Heart right ventricle (tissue), 16 donors: ENCODE measurements around the gene CORO7. TPM values are rescaled to one million over a fixed set of nuclear protein-coding genes. Genes with fewer than 3 reads are reported as not detected.
A peak's percentile ranks its signal among the peaks of the same experiment; 100 is the strongest.

ENCODE experiments used
- ATAC-seq, 8 donors: fragments of 200-7000 bp; cut with Tn5 transposase; one replicate each; pipeline ENCODE4 v1.9.1; 2020; ENCODE audit warnings: mild to moderate bottlenecking in 8 of 8, moderate library complexity in 8 of 8, moderate number of reproducible peaks in 1 of 8
- DNase-seq, 2 donors: peaks; one replicate each; pipeline ENCODE4 v3.0.0-alpha.2; 2020
- H3K27ac ChIP-seq, 10 donors: fragments of 200-600 bp; sonication (generic) in 2 of 10; one replicate each; pipeline versions ENCODE4 v1.5.0 to v1.8.0; 2020 to 2022; ENCODE audit warnings: mild to moderate bottlenecking in 3 of 10
- H3K27me3 ChIP-seq, 7 donors: fragments of 200-600 bp; one replicate each; pipeline ENCODE4 v1.8.0; 2021 to 2022; ENCODE audit warnings: mild to moderate bottlenecking in 2 of 7
- H3K36me3 ChIP-seq, 9 donors: fragments of 200-600 bp; sonication (generic) in 1 of 9; one replicate each; pipeline versions ENCODE4 v1.5.0 to v1.8.0; 2020 to 2022; ENCODE audit warnings: mild to moderate bottlenecking in 2 of 9
- H3K4me1 ChIP-seq, 9 donors: fragments of 200-600 bp; sonication (generic) in 1 of 9; one replicate each; pipeline versions ENCODE4 v1.5.0 to v1.8.0; 2020 to 2022; ENCODE audit warnings: mild to moderate bottlenecking in 4 of 9
- H3K4me3 ChIP-seq, 10 donors: fragments of 200-600 bp; sonication (generic) in 2 of 10; one replicate each; pipeline versions ENCODE4 v1.5.0 to v1.8.0; 2020 to 2022; ENCODE audit warnings: mild to moderate bottlenecking in 7 of 10, moderate library complexity in 2 of 10
- H3K9me3 ChIP-seq, 11 donors: fragments of 200-600 bp in 10 of 11; sonication (generic) in 2 of 11; one replicate each; pipeline versions ENCODE4 v1.5.0 to v1.8.0; 2013 to 2022; ENCODE audit warnings: mild to moderate bottlenecking in 2 of 11, control low read depth in 1 of 11, moderate library complexity in 1 of 11
- CTCF ChIP-seq, 9 donors: fragments of 200-600 bp; sonication (generic) in 2 of 9; IDR thresholded peaks; one replicate each; pipeline versions ENCODE4 v1.5.0 to v1.8.0; 2021 to 2022; ENCODE audit warnings: antibody characterized with exemption in 9 of 9, mild to moderate bottlenecking in 5 of 9, moderate library complexity in 1 of 9
- WGBS, 2 donors: extraction: QIAGEN DNeasy Blood & Tissue Kit; methylation state at CpG; one replicate each; pipeline ENCODE4 v1.1.7; 2013; ENCODE audit warnings: inconsistent platforms in 1 of 2; 5-methylcytosine and 5-hydroxymethylcytosine counted together
- intact Hi-C, 10 donors: fragments of 100-400 bp; cut with DNase I; formaldehyde crosslinking; loops; one replicate each; pipeline versions ENCODE4 v1.11.1 to v1.14.2; 2022
- polyA plus RNA-seq, 2 donors: library from polyadenylated mRNA; stranded (reverse); fragments of 200-250 nt; gene quantifications; one replicate each; pipeline ENCODE4 v1.2.3, GENCODE V29; 2013
- total RNA-seq, 10 donors: library from RNA; stranded (reverse); fragmentation: NEBNext Ultra II Directional in 3 of 10; extraction: Animal tissue kit (Norgen Biotek cat#: 25700) in 3 of 10; gene quantifications; one replicate each; pipeline versions ENCODE4 v1.2.1 to v1.2.4, GENCODE V29; 2021 to 2023
- donor health status: Arrhythmogenic right ventricular cardiomyopathy.
- donor health status: ischemic (EF 13 %, LVEDD 7.1; RV severe dilation, severe dysfunction).
- donor health status: healthy with polysubstance abuse.
- donor health status: DM: no; HTN: yes; CAD: no.
- donor health status: DM: no; HTN: no; CAD: no.
- donor health status: ischemic (EF 25% LVEDD 6.9; RV normal size, moderate dysfunction).
- donor health status: ischemic (EF 25% LVEDD 5.7; RV mildly dilated, moderate dysfunction).
- donor health status: healthy.
- donor health status: DM: yes; HTN: yes; CAD: no.
- donor health status: Ischemic cardiomyopathy.
- donor health status: ischemic (EF 35%, LVEDD 5.7; RV mildly dilated, moderate dysfunction).
- donor health status: nonischemic (EF 11% LVEDD 7.7; RV severe dilation, severe dysfunction).
- donor health status: DM: yes; HTN: yes; CAD: no.
- donor health status: PGD.
- donor health status: ischemic (EF 29% LVEDD 5.4; RV normal size, mild dysfunction).
- donor health status: nonischemic (EF 23%, LVEDD 6.1; RV moderate dilation, normal function).

CORO7 gene
- total and polyA plus RNA-seq, 12 donors = 6.5 to 21.8 (median 10.9) TPM

- Histone ChIP-seq H3K4me1 (no peaks in the 10 kb centered on the region), H3K36me3 (peaks cover 0 to 88% (median 14%) of the 10 kb centered on the region in 9 donors), H3K9me3 (no peaks in the 10 kb centered on the region), H3K27ac (no peak overlapping the region), H3K27me3 (no peaks in the 10 kb centered on the region), H3K4me3 (no peak overlapping the region)
- DNase-seq (no peak), ATAC-seq (no peak)
- TF ChIP-seq CTCF (IDR thresholded peaks at IDR 0.05) = no peak
- intact Hi-C loops = no loop called here
- 93 to 95% methylated on average over 12 of the region's 12 CpGs for WGBS, 2 donors
These were observed 54.5 kb downstream of the CORO7 start for GRCh38 chr16:4361944-4362311.

GRCh38 chr16:4361033-4361943 lies 55.1 kb downstream of the CORO7 start:
- intact Hi-C loops = no loop called here
- no peaks in the 10 kb centered on the region for H3K27me3 ChIP-seq
- DNase-seq = peak in 1 of 2 donors; percentile 9
- 96% methylated on average over 28 of the region's 28 CpGs for WGBS, 2 donors
- TF ChIP-seq CTCF (IDR thresholded peaks at IDR 0.05) = no peak
- H3K27ac ChIP-seq = no peak overlapping the region
- no peaks in the 10 kb centered on the region for H3K9me3 ChIP-seq
- no peaks in the 10 kb centered on the region for H3K4me1 ChIP-seq
- H3K36me3 ChIP-seq = peaks cover 0 to 91% (median 20%) of the 10 kb centered on the region in 9 donors
- no peak for ATAC-seq
- no peak overlapping the region for H3K4me3 ChIP-seq

- peak in 1 of 2 donors; percentile 11 for DNase-seq
- Histone ChIP-seq H3K27ac (no peak overlapping the region), H3K4me1 (no peaks in the 10 kb centered on the region), H3K9me3 (no peaks in the 10 kb centered on the region), H3K4me3 (no peak overlapping the region), H3K36me3 (peaks cover 0 to 94% (median 20%) of the 10 kb centered on the region in 9 donors), H3K27me3 (no peaks in the 10 kb centered on the region)
- peak in 4 of 8 donors; percentile 4 to 18 (median 11) for ATAC-seq
- intact Hi-C loops = no loop called here
- TF ChIP-seq CTCF (IDR thresholded peaks at IDR 0.05) = no peak
- WGBS, 2 donors = 93 to 96% methylated on average over 10 of the region's 11 CpGs
These were observed 55.8 kb downstream of the CORO7 start for GRCh38 chr16:4360538-4361021.

- ATAC-seq (no peak), DNase-seq (no peak)
- Histone ChIP-seq H3K4me1 (no peaks in the 10 kb centered on the region), H3K27ac (no peak overlapping the region), H3K4me3 (no peak overlapping the region), H3K36me3 (peaks cover 0 to 94% (median 20%) of the 10 kb centered on the region in 9 donors), H3K9me3 (no peaks in the 10 kb centered on the region), H3K27me3 (no peaks in the 10 kb centered on the region)
- TF ChIP-seq CTCF (IDR thresholded peaks at IDR 0.05) = no peak
- WGBS, 2 donors = 86 to 91% methylated on average over 3 of the region's 3 CpGs
- intact Hi-C loops = loop anchor here (1.0 to 2.0 kb wide), 3 partner anchors 42 to 43 kb away; no protein-coding TSS in a partner anchor
These were observed 56.5 kb downstream of the CORO7 start for GRCh38 chr16:4359914-4360313.
